T1000 (cell line): ENCODE results near the gene FIP1L1.
"Not testable (repeated sequence)": the region's sequence is repeated elsewhere in the genome, so short reads cannot be mapped to it uniquely, and the experiment has no call there.

ENCODE experiments used
- DNase-seq: peaks from one replicate; lab custom pipeline; 2025; ENCODE audit warnings: mixed read lengths; lab: John Stamatoyannopoulos, UW

FIP1L1 gene, protein sequence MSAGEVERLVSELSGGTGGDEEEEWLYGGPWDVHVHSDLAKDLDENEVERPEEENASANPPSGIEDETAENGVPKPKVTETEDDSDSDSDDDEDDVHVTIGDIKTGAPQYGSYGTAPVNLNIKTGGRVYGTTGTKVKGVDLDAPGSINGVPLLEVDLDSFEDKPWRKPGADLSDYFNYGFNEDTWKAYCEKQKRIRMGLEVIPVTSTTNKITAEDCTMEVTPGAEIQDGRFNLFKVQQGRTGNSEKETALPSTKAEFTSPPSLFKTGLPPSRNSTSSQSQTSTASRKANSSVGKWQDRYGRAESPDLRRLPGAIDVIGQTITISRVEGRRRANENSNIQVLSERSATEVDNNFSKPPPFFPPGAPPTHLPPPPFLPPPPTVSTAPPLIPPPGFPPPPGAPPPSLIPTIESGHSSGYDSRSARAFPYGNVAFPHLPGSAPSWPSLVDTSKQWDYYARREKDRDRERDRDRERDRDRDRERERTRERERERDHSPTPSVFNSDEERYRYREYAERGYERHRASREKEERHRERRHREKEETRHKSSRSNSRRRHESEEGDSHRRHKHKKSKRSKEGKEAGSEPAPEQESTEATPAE

DNA sequence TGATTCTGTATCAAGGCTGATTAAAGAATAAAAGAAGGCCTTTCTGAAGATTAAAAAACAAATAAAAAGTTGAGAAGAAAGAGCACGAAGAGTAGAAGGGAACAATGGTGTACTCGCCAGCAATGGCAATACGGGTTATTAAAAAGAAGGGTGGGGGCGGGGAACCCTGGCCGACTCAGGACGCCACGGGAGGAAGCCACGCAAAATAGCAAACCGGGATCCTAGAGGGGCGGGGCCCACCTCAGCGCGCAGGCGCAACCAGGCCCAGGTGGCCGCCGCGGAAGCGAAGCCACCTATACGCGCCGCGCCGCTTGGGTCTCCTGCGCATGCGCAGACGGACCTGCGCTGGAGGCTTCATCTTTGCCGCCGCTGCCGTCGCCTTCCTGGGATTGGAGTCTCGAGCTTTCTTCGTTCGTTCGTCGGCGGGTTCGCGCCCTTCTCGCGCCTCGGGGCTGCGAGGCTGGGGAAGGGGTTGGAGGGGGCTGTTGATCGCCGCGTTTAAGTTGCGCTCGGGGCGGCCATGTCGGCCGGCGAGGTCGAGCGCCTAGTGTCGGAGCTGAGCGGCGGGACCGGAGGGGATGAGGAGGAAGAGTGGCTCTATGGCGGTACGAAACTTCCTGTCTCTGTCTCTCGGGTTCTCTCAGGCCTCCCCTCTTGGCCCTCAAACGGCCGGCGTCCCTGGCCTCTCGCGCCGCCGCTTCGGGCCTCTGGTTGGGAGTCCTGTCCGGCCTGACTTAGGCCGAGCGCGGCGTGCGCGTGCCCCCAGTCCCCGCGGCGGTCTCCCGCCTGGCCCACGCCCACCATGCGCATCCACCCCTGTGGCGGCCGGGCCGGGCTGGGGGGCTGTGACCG lies at the start of gene FIP1L1:
TSS of gene FIP1L1 (plus strand) at position 323 of the 852 bp plus-strand sequence. CDS start at position 521, 198 bp downstream.
- peak; percentile 94 for DNase-seq

DNA sequence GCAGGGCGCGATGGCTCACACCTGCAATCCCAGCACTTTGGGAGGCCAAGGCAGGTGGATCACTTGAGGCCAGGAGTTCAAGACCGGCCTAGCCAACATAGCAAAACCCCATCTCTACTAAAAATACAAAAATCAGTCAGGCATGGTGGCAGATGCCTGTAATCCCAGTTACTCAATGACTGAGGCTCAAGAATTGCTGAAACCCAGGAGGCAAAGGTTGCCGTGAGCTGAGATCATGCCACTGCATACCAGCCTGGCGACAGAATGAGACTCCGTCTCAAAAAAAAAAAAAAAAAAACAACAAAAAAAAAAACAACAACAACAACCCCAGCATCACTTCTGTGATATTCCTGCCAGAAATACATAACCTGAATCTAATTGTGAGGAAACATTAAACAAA lies 42.5 kb upstream of the FIP1L1 start:
- DNase-seq, result not testable (repeated sequence)

DNA sequence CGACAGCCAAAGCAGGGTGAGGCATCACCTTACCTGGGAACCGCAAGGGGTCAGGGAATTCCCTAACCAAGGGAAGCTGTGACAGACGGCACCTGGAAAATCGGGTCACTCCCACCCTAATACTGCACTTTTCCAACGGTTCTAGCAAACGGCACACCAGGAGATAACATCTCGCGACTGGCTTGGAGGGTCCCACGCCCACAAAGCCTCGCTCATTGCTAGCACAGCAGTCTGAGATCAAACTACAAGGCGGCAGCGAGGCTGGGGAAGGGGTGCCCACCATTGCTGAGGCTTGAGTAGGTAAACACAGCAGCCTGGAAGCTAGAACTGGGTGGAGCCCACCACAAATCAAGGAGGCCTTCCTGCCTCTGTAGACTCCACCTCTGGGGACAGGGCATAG lies 37.3 kb upstream of the FIP1L1 start:
- not testable (repeated sequence) for DNase-seq

DNA sequence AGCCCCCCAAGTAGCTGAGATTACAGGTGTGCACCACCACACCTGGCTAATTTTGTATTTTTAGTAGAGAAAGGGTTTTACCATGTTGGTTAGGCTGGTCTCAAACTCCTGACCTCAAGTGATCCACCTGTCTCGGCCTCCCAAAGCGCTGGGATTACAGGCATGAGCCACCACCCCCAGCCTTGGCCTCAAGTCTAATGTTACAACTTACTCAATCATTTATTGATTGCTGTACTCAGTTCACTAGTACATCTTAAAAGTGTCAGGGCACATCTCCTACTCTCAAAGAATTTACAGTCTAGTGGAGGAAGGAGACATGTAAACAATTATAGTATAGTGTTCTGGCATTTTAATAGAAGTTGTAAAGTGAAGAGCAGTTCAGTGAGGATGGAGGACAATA lies 31.0 kb upstream of the FIP1L1 start:
- not testable (repeated sequence) for DNase-seq

DNA sequence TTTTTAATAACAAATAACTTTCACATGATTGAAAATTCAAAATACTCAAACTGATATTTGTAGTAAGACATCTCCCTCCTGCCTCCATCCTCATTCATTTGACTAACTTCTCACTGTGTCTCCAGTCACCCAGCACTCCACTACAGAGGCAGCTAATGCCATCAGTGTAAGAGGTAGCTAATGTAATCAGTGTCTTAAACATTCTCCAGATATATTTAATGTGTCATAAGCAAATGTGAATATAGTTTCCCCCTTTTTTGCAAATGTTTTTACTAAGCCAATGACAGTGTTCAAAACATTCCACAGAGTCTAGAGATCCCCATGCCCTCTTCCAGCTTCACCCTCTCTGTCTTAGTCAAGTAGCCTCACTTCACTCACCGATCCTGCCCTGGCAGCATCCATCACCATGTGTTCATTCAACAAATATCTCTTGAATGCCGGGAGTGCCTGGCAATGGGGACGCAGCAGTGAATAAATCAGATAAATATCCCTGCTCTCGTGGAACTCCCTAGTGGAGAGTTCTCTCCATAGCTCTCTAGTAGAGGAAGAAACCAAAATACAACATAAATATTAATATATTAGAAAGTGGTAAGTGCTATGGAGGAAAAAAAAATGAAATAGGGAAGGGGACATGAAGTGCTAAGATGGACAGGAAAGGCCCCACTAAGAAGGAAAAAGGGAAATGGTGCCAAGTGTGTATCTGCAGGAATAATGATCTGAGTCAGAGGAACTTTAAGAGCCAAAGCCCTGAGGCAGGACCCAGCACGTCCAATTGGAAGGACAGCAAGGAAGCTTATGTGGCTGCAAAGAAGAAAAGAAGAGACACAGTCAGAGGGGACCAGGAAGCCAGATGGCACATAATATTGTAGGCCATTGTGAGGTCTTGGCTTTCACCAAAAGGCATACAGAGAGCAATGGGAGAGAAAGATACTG lies 30.3 kb upstream of the FIP1L1 start:
- DNase-seq, result peak; percentile 43

DNA sequence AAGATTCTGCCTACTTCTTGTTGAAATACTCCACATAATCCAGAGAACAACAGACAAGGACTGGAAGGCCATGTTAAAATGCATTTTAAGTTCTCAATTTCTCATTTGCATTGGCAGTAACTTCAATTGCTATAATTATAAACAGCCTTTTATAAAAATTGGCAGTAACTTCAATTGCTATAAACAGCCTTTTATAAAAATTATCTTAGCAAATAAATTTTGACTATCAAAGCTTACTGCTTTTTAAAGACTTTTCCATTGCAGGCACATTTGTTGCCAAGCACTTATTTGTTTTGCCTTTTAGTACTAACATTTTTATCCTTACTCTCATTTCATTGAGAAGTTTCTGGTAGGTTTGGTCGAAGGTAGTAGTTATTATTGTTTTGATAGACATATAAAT lies 29.4 kb upstream of the FIP1L1 start:
- no peak for DNase-seq

DNA sequence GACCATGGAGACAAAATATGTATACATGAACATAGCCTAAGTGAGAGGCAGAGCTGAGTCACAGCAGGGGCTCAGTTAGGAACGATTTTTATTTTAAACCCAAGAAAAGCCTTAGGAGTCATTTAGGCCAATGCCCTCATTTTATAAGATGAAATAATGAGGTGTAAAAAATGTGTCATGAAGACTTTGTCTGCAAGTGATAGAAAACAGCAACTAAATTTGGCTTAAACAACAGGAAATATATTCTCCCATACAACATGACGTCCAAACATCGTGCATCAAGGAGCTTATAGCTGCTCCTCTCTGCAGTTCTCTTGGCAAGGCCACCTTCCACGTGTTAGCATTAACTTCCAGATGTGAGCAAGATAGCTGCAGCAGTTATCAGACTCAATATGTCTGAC lies 28.4 kb upstream of the FIP1L1 start:
- no peak for DNase-seq

DNA sequence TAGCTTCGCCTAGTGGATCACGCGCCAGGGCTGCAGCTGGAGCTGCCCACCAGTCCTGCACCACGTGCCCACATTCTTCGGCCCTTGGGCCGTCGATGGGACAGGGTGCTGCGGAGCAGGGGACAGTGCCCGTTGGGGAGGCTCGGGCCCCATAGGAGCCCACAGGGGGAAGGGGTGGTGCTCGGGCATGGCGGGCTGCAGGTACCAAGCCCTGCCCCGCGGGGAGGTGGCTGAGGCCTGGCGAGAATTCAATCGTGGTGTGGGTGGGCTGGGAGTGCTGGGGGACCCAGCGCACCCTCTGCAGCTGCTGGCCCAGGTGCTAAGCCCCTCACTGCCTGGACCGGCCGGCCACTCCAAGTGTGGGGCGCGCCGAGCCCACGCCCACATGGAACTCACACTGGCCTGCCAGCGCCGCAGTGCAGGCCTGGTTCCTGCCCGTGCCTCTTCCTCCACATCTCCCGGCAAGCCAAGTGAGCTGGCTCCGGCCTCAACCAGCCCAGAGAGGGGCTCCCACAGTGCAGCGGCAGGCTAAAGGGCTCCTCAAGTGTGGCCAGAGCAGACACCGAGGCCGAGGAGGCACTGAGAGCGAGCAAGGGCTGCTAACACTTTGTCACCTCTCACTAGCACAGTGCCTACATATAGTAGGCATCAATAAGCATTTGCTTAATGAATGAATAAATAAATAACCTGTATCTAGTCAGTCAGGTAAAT lies 23.3 kb upstream of the FIP1L1 start:
- no peak for DNase-seq

DNA sequence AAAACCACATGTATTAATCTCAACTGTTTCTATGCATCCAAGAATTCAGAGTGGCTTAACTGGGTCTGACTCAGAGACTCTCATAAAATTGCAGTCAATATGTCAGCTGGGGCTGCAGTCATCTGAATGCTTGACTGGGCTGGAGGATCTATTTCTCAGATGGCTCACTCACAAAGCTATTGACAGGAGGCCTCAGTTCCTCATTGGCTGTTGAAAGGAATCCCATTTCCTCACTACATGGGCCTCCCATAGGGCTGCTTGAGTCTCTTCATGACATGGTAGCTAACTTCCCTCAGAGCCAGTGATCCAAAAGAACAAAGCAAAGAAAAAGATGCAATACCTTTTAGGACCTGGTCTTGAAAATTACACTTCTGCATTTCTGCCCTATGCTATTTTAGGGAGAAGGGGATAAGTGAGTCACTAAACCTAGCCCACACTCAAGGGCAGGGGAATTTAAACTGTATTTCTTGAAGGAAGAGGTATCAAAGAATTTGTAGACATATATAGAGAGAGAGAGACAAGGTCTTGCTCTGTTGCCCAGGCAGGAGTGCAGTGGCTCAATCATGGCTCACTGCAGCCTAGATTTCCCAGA lies 21.4 kb upstream of the FIP1L1 start:
- no peak for DNase-seq

DNA sequence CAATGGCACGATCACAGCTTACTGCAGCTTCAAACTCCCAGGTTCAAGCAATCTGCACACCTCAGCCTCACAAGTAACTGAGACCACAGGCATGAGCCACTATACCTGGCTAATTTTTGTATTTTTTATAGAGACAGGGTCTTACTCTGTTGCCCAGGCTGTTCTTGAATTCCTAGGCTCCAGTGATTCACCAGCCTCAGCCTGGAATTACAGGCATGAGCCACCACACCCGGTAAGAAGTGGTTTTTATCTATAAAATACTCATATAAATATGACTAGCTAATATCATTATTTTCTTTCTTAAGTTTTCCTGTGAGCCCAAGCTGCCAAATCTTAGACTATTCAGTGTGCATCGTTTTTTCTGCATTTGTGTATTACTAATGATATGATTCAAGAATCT lies 16.0 kb upstream of the FIP1L1 start:
- DNase-seq, result no peak

DNA sequence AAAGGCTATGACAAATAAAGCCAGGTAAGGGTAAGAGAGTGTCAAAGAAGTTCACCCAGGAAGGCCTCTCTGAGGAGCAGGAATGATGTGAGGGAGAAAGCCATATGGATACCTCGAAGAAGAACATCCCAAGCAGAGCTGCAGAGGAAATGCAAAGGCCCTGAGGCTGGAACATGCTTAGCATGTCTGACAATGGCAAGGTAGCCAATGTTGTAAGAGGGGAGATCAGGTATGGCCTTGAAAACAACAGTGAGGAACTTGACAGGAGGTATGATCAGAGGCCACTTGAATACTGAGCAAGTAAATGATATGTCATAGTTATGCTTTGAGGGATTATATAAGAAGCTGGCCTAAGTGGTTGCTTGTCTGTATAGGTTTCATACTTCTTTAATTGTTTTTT lies 15.3 kb upstream of the FIP1L1 start:
- no peak for DNase-seq

DNA sequence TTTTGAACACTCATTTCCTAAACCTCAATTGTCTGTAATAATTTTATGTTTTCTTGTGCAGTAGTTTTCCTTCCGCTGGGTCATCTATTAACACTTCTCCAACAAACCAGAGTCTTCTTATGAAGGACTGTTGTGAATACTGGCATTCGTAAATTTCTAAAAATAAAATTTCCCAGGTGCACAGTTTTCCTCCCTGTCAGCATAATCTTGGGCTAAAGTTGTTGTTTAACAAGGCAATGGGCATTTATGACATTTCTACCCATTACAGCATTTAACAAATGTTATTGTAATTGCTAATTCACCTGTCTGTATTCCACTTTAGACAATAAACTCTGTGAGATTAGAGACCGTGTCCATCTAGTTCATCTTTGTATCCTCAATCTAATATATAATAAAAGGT lies 12.8 kb upstream of the FIP1L1 start:
- no peak for DNase-seq

DNA sequence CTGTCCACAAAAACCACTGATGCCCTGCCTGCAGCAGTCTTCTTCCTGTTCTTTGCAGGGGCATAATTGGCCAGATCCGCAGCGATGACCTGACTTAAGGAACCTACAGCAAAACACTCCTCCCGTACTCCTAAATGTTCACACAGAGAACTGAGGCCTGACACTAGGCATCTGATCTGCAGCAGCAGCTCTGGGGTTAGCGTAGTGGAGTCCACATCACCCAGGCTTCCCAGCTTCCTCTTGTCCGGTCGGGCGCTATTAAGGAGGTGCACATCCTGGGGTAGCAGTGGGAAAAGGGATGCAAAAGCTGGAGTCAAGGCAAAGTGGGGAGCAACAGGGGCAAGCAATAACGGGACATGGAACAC lies 12.3 kb upstream of the FIP1L1 start:
- no peak for DNase-seq

DNA sequence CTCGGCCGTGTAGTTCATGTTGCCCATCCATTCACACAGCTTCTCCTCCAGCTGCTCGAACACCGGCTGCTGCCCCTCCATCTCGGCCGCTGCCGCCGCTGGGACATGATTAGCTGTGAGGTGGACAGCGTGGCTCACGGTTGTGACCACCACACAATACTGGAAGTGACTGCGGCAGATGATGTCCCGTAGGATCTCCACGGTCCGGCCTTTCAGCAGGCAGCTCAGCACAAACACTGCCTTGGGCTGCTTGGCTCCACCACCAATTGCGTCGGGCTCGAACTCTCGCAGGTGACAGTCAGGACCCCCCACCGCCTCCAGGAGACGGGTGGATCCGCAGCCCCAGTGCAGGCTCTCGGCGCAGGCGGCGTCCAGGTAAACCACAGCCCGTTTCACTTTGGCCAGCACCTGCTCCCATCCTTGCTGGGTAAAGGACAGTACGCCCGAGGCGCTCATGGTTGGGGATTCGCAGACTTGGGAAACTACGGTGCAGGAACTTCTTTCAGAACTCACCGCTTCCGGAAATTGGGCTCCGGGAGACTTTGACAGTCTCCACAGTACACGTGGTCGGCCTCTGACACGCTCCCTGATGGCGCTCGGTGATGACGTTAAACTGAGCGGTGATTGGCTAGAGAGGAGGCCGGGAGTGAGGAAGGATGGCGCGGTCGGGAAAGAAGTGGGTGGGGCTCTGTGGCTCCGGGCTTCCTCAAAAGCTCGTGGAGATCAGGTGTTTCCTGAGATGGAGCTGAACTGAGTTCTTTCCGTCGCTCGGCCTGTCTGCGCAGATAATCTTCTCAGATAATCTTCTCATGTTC lies 11.7 kb upstream of the FIP1L1 start, which contains the start of gene SCFD2:
TSS of gene SCFD2 (minus strand) at position 576 of the 815 bp plus-strand sequence.
- peak; percentile 96 for DNase-seq

DNA sequence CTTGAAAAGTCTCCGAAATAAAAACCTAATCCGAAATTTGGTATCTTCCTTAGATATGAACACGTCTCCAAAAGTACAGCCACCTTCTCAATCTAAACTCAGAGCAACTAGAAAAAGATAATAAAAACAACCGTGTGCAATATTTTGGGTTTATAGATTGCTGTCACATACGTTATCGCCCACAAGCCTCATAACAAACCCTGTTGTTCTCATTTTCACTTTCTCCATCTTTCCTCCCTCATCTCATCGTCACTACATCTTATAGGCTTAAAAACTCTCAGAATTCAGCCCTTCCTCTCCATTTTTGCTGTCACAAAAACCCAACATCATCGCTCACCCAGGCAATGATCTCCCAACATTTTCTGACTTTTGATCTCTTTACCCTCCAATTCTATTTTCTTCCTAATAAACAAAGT lies 11.1 kb upstream of the FIP1L1 start:
- DNase-seq, result no peak

DNA sequence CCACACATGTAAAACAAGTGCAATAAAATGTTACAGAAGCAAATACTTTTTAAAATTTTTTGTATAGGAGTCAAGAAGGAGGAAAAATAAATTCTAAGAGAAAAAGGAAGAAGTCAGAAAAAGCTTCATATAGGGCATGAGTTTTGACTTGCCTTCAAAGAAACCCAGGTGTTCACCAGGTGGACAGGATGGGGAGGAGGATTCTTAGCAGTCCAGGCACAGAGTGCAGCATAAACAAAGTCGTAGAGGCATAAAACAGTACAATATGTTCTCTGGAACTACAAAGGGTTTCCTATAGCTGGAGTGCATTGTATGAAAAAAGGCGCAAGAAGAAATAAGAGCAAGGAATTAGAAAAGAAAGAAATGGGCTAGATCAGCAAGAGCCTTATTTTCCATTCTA lies 9.7 kb upstream of the FIP1L1 start:
- DNase-seq, result no peak

DNA sequence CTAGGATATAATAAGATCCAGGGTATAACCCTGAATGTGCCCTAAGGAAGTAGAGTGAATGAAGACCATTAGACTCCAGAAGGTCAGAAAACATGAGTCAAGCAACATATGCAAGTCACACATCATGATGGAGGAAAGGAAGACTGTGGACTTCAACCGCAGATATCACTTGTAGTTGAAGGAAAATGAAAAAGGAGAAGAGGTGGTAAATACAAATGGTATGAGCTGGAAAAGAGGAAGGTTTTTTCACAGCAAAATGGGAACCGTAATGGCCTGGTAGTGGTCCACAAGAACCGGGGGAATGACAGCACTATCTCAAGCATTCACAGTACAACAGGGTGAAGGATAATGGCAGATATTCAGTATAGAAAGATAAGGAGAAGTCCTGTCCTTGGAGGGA lies 6.4 kb upstream of the FIP1L1 start:
- DNase-seq, result no peak

DNA sequence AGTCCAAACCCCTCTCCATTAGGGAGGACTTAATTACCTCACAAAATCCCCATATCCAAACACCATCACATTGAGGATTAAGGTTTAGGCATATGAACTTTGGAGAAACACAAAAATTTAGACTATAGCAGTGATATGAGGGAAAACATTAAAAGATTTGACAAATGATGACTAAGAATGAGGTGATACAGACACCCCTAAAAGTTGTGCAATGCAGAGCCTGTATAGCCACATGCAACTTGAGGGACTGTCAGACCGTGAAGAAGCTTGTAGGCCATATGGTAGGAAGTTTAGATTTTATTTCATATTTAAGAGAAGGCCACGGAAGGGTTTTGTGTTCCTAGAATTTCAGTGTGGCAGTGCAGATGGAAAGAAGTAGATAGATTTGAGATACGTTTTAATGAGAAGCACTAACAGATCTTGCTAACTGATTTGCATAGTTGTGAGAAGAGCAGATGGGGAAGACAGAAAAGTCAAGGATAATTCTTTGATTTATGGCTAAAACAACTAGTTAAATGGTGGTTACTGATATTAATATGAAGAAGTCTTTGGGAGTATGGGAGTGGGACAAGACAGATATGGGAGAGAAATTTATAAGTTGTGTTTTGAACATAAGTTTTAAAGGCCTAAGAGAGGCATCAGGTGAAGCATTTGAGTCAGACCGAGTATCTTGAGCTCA lies 5.5 kb upstream of the FIP1L1 start:
- no peak for DNase-seq

DNA sequence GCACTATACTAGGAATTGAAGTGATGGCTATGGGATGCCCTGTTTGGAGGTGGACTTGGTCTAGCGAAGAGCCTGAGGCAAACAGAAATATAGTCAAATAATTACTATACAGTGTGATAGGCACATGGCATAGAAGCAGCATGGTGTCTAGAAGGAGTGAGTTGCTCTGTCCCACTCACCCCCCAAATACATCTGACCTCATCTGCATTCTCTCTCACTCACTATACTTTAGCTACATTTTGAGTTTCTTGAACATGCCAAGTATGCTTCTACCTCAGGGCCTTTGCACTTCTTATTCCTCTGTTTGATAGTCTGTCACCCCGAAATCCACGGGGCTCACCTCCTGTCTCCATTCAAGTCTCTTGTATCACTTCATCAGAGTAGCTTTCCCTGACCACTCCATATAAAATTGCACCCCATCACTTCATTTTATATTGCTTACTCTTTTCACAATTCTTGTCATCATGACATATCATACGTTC lies 2.6 kb upstream of the FIP1L1 start:
- no peak for DNase-seq
